ENCODE data around the gene PREB.

Gene PREB

GRCh38 chr2:27133905-27134780 is at the start of gene PREB:
Gene PREB (minus strand): TSS chr2:27134636. CDS start chr2:27134421, 215 bp downstream.
- peak within 1 kb of the TSS; percentile 95 for H3K4me3 ChIP-seq (ENCODE audit: insufficient read depth, low read length, poor library complexity, severe bottlenecking)
- H3K9me3 ChIP-seq (ENCODE audit: insufficient read depth, low read length): no peaks in the 10 kb centered on the region
- no peaks in the 10 kb centered on the region for H4K20me1 ChIP-seq (ENCODE audit: low read depth, low read length)
- no peaks in the 10 kb centered on the region for H3K9me2 ChIP-seq (replicated peaks; ENCODE audit: insufficient read depth, low read length)
- TF ChIP-seq CTCF (IDR thresholded peaks at IDR 0.05; ENCODE audit: insufficient read depth, low read length, poor library complexity, severe bottlenecking) (peak; percentile 18), EZH2phosphoT487 (conservative IDR thresholded peaks at IDR 0.05; ENCODE audit: low read length) (no peak)
- H3K27ac ChIP-seq (ENCODE audit: low read depth, low read length): peak within 1 kb of the TSS; percentile 51
- H3K4me2 ChIP-seq (ENCODE audit: low read depth, low read length, poor library complexity, severe bottlenecking): peak within 1 kb of the TSS; percentile 65
- peak within 1 kb of the TSS; percentile 95 for H3K9ac ChIP-seq (ENCODE audit: low read length)
- H3K79me2 ChIP-seq (ENCODE audit: insufficient read depth, low read length): peaks cover 13% of the 10 kb centered on the region; the same call in 1 of the 2 replicates
- H3F3A ChIP-seq (ENCODE audit: insufficient read depth): peaks cover 7% of the 10 kb centered on the region; the same call in 1 of the 2 replicates
- no peaks in the 10 kb centered on the region for H3K36me3 ChIP-seq (ENCODE audit: low read length)
- H2AFZ ChIP-seq (ENCODE audit: low read depth, low read length, severe bottlenecking): peak within 1 kb of the TSS; percentile 89
- H3K27me3 ChIP-seq (ENCODE audit: low read length): no peaks in the 10 kb centered on the region

- Histone ChIP-seq H2AFZ (ENCODE audit: low read depth, low read length, severe bottlenecking) (no peak overlapping the region), H3K79me2 (ENCODE audit: insufficient read depth, low read length) (no peaks in the 10 kb centered on the region), H3F3A (ENCODE audit: insufficient read depth) (no peaks in the 10 kb centered on the region)
Measured at GRCh38 chr2:27184115-27184514, 49.7 kb upstream of the PREB start.

GRCh38 chr2:27182346-27182745 is 47.9 kb upstream of the PREB start:
- Histone ChIP-seq H3K9me2 (replicated peaks; ENCODE audit: insufficient read depth, low read length) (no peaks in the 10 kb centered on the region), H3K4me3 (ENCODE audit: insufficient read depth, low read length, poor library complexity, severe bottlenecking) (no peak overlapping the region), H3K36me3 (ENCODE audit: low read length) (no peaks in the 10 kb centered on the region), H3K9ac (ENCODE audit: low read length) (no peak overlapping the region), H3K27ac (ENCODE audit: low read depth, low read length) (no peak overlapping the region), H4K20me1 (ENCODE audit: low read depth, low read length) (no peaks in the 10 kb centered on the region), H3K27me3 (ENCODE audit: low read length) (no peaks in the 10 kb centered on the region), H3K4me2 (ENCODE audit: low read depth, low read length, poor library complexity, severe bottlenecking) (no peak overlapping the region), H3F3A (ENCODE audit: insufficient read depth) (no peaks in the 10 kb centered on the region), H3K79me2 (ENCODE audit: insufficient read depth, low read length) (no peaks in the 10 kb centered on the region), H2AFZ (ENCODE audit: low read depth, low read length, severe bottlenecking) (no peak overlapping the region), H3K9me3 (ENCODE audit: insufficient read depth, low read length) (no peaks in the 10 kb centered on the region)
- TF ChIP-seq EZH2phosphoT487 (conservative IDR thresholded peaks at IDR 0.05; ENCODE audit: low read length): no peak
- TF ChIP-seq CTCF (IDR thresholded peaks at IDR 0.05; ENCODE audit: insufficient read depth, low read length, poor library complexity, severe bottlenecking): no peak

More at GRCh38 chr2:27184115-27184514, 49.7 kb upstream of the PREB start:
- Histone ChIP-seq H3K9ac (ENCODE audit: low read length) (no peak overlapping the region), H3K27ac (ENCODE audit: low read depth, low read length) (no peak overlapping the region), H3K9me2 (replicated peaks; ENCODE audit: insufficient read depth, low read length) (no peaks in the 10 kb centered on the region), H3K27me3 (ENCODE audit: low read length) (no peaks in the 10 kb centered on the region), H3K9me3 (ENCODE audit: insufficient read depth, low read length) (no peaks in the 10 kb centered on the region), H3K36me3 (ENCODE audit: low read length) (no peaks in the 10 kb centered on the region), H3K4me3 (ENCODE audit: insufficient read depth, low read length, poor library complexity, severe bottlenecking) (no peak overlapping the region), H3K4me2 (ENCODE audit: low read depth, low read length, poor library complexity, severe bottlenecking) (no peak overlapping the region), H4K20me1 (ENCODE audit: low read depth, low read length) (no peaks in the 10 kb centered on the region)
- TF ChIP-seq CTCF (IDR thresholded peaks at IDR 0.05; ENCODE audit: insufficient read depth, low read length, poor library complexity, severe bottlenecking): no peak
- no peak for TF ChIP-seq EZH2phosphoT487 (conservative IDR thresholded peaks at IDR 0.05; ENCODE audit: low read length)
